ENCODE data around the gene WRAP73.

The WRAP73 gene

DNA sequence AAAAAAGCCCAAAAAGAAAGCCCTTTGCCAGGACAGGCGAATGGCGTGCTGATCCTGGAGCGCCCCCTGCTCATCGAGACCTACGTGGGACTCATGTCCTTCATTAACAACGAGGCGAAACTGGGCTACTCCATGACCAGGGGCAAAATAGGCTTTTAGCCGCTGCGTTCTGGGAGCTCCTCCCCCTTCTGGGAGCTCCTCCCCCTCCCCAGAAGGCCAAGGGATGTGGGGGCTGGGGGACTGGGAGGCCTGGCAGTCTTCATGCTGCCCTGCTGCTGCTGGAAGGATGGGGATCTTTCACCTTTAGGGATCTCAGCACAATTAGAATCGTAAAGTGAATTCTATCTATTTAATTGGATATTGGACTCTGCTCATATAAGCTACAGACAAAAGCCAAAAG, 21.5 kb downstream of the WRAP73 start:
- Histone ChIP-seq H3K9me3 (ENCODE audit: low read length) (no peaks in the 10 kb centered on the region), H3K4me1 (ENCODE audit: insufficient read depth, low read length, severe bottlenecking) (peaks cover 27% of the 10 kb centered on the region), H3K4me2 (ENCODE audit: low read length) (no peak overlapping the region), H3K9me2 (ENCODE audit: low read depth, low read length) (no peaks in the 10 kb centered on the region), H3K4me3 (ENCODE audit: low read depth, low read length, poor library complexity, severe bottlenecking) (no peak overlapping the region), H3F3A (ENCODE audit: insufficient read depth, low read length) (0 out of 2 replicates have a peak, but pooled peaks cover 3% of the 10 kb centered on the region), H2AFZ (ENCODE audit: low read length) (no peak overlapping the region), H3K79me2 (ENCODE audit: insufficient read depth, low read length) (no peaks in the 10 kb centered on the region), H3K36me3 (ENCODE audit: insufficient read depth, low read length) (peaks cover 39% of the 10 kb centered on the region; the same call in 1 of the 2 replicates), H3K9ac (ENCODE audit: low read length) (no peak overlapping the region), H4K20me1 (ENCODE audit: insufficient read depth, low read length) (no peaks in the 10 kb centered on the region), H3K27me3 (ENCODE audit: insufficient read depth, low read length) (no peaks in the 10 kb centered on the region; the same call in 1 of the 2 replicates), H3K27ac (ENCODE audit: low read depth, low read length, poor library complexity, severe bottlenecking) (no peak overlapping the region)
- TF ChIP-seq, protein P1, sequence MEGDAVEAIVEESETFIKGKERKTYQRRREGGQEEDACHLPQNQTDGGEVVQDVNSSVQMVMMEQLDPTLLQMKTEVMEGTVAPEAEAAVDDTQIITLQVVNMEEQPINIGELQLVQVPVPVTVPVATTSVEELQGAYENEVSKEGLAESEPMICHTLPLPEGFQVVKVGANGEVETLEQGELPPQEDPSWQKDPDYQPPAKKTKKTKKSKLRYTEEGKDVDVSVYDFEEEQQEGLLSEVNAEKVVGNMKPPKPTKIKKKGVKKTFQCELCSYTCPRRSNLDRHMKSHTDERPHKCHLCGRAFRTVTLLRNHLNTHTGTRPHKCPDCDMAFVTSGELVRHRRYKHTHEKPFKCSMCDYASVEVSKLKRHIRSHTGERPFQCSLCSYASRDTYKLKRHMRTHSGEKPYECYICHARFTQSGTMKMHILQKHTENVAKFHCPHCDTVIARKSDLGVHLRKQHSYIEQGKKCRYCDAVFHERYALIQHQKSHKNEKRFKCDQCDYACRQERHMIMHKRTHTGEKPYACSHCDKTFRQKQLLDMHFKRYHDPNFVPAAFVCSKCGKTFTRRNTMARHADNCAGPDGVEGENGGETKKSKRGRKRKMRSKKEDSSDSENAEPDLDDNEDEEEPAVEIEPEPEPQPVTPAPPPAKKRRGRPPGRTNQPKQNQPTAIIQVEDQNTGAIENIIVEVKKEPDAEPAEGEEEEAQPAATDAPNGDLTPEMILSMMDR (IDR thresholded peaks at IDR 0.05; ENCODE audit: low read length): no peak
- no peak for TF ChIP-seq EZH2 (IDR thresholded peaks at IDR 0.05; ENCODE audit: borderline replicate concordance, low read length)

GRCh38 chr1:3627515-3628253, 22.2 kb downstream of the WRAP73 start:
- TF ChIP-seq, protein P1 (IDR thresholded peaks at IDR 0.05; ENCODE audit: low read length): no peak
- no peak for TF ChIP-seq EZH2 (IDR thresholded peaks at IDR 0.05; ENCODE audit: borderline replicate concordance, low read length)
- Histone ChIP-seq H3K4me1 (ENCODE audit: insufficient read depth, low read length, severe bottlenecking) (peaks cover 32% of the 10 kb centered on the region), H3K36me3 (ENCODE audit: insufficient read depth, low read length) (peaks cover 32% of the 10 kb centered on the region; the same call in 1 of the 2 replicates), H3K9me3 (ENCODE audit: low read length) (no peaks in the 10 kb centered on the region), H2AFZ (ENCODE audit: low read length) (no peak overlapping the region), H3K9ac (ENCODE audit: low read length) (no peak overlapping the region), H3K4me2 (ENCODE audit: low read length) (no peak overlapping the region), H3K9me2 (ENCODE audit: low read depth, low read length) (no peaks in the 10 kb centered on the region), H3K27ac (ENCODE audit: low read depth, low read length, poor library complexity, severe bottlenecking) (no peak overlapping the region), H4K20me1 (ENCODE audit: insufficient read depth, low read length) (no peaks in the 10 kb centered on the region), H3K4me3 (ENCODE audit: low read depth, low read length, poor library complexity, severe bottlenecking) (no peak overlapping the region), H3K27me3 (ENCODE audit: insufficient read depth, low read length) (no peaks in the 10 kb centered on the region; the same call in 1 of the 2 replicates), H3K79me2 (ENCODE audit: insufficient read depth, low read length) (no peaks in the 10 kb centered on the region), H3F3A (ENCODE audit: insufficient read depth, low read length) (0 out of 2 replicates have a peak, but pooled peaks cover 3% of the 10 kb centered on the region)

- Histone ChIP-seq H3K9me2 (ENCODE audit: low read depth, low read length) (no peaks in the 10 kb centered on the region), H3K4me2 (ENCODE audit: low read length) (peak overlapping the region; percentile 92; the same call in 1 of the 2 replicates), H3K9ac (ENCODE audit: low read length) (no peak overlapping the region; the same call in 1 of the 2 replicates), H3K36me3 (ENCODE audit: insufficient read depth, low read length) (peaks cover 28% of the 10 kb centered on the region; the same call in 1 of the 2 replicates), H2AFZ (ENCODE audit: low read length) (no peak overlapping the region), H3K9me3 (ENCODE audit: low read length) (no peaks in the 10 kb centered on the region), H3K27ac (ENCODE audit: low read depth, low read length, poor library complexity, severe bottlenecking) (no peak overlapping the region), H4K20me1 (ENCODE audit: insufficient read depth, low read length) (no peaks in the 10 kb centered on the region), H3F3A (ENCODE audit: insufficient read depth, low read length) (0 out of 2 replicates have a peak, but pooled peaks cover 3% of the 10 kb centered on the region), H3K4me1 (ENCODE audit: insufficient read depth, low read length, severe bottlenecking) (peaks cover 23% of the 10 kb centered on the region), H3K27me3 (ENCODE audit: insufficient read depth, low read length) (no peaks in the 10 kb centered on the region; the same call in 1 of the 2 replicates), H3K4me3 (ENCODE audit: low read depth, low read length, poor library complexity, severe bottlenecking) (peak overlapping the region; percentile 87), H3K79me2 (ENCODE audit: insufficient read depth, low read length) (no peaks in the 10 kb centered on the region)
- TF ChIP-seq, protein P1 (IDR thresholded peaks at IDR 0.05; ENCODE audit: low read length): no peak
- no peak for TF ChIP-seq EZH2 (IDR thresholded peaks at IDR 0.05; ENCODE audit: borderline replicate concordance, low read length)
Measured at GRCh38 chr1:3626025-3626424, 23.9 kb downstream of the WRAP73 start.

Data from OCI-LY1 (cell line).